A673 (cell line): Measurements from ENCODE around the gene TANC1. TPM values are rescaled to one million over a fixed set of nuclear protein-coding genes. Genes with fewer than 3 reads are reported as not detected.

Source experiments
- BruUV-seq: library from RNA; stranded (reverse); fragments of 400-500 nt; replicated peaks from 2 replicates; lab custom pipeline; 2021; lab: Mats Ljungman, UMichigan
- CTCF ChIA-PET: fragments of 300-600 bp; sonication (Branson Sonifier 250); formaldehyde crosslinking; loops from one replicate; lab custom pipeline; 2022; ENCODE audit warnings: antibody characterized with exemption; lab: Charles Lee
- POLR2A ChIA-PET: fragments of 300-600 bp; sonication (Branson Sonifier 250); formaldehyde crosslinking; loops from one replicate; lab custom pipeline; 2022; ENCODE audit warnings: antibody characterized with exemption; ENCODE audit not compliant: low non-redundant PET; lab: Charles Lee
- DNase-seq: peaks from one replicate; pipeline ENCODE4 v3.0.0-alpha.2; 2015; ENCODE audit warnings: low spot score
- H3K27ac ChIP-seq: fragments of 200-600 bp; sonication (generic); 2 replicates; pipeline ENCODE4 v1.5.1; 2016; ENCODE audit warnings: mixed run types, low read depth, mild to moderate bottlenecking, mixed read lengths, antibody characterized with exemption, low read length; ENCODE audit not compliant: poor library complexity, severe bottlenecking
- H3K27me3 ChIP-seq: fragments of 200-600 bp; sonication (generic); replicated peaks from 2 replicates; pipeline ENCODE4 v1.6.1; 2017; ENCODE audit warnings: mixed run types, low read depth, mild to moderate bottlenecking, mixed read lengths, antibody characterized with exemption, low read length; ENCODE audit not compliant: insufficient read depth, poor library complexity
- H3K36me3 ChIP-seq: fragments of 200-600 bp; sonication (generic); 2 replicates; pipeline ENCODE4 v1.6.1; 2016; ENCODE audit warnings: mixed run types, mild to moderate bottlenecking, mixed read lengths, antibody characterized with exemption, low read length; ENCODE audit not compliant: insufficient read depth, poor library complexity, severe bottlenecking
- H3K4me1 ChIP-seq: fragments of 200-600 bp; sonication (generic); 2 replicates; pipeline ENCODE4 v1.6.1; 2017; ENCODE audit warnings: mixed run types, mild to moderate bottlenecking, mixed read lengths, antibody characterized with exemption, low read length; ENCODE audit not compliant: insufficient read depth, poor library complexity, severe bottlenecking
- H3K4me3 ChIP-seq: fragments of 200-600 bp; sonication (generic); 2 replicates; pipeline ENCODE4 v1.5.1; 2016; ENCODE audit warnings: low read depth, mixed run types, mild to moderate bottlenecking, mixed read lengths, low read length; ENCODE audit not compliant: poor library complexity, severe bottlenecking
- H3K9me3 ChIP-seq: fragments of 200-600 bp; sonication (generic); 2 replicates; pipeline ENCODE4 v1.6.1; 2016; ENCODE audit warnings: mixed run types, low read depth, mild to moderate bottlenecking, mixed read lengths, antibody characterized with exemption, low read length; ENCODE audit not compliant: poor library complexity, severe bottlenecking
- EZH2 ChIP-seq: fragments of 200-600 bp; sonication (generic); IDR thresholded peaks from 2 replicates; pipeline ENCODE4 v1.6.1; 2017; ENCODE audit warnings: borderline replicate concordance, low read depth, mild to moderate bottlenecking, mixed read lengths, antibody characterized with exemption, low read length; ENCODE audit not compliant: poor library complexity, severe bottlenecking
- intact Hi-C: fragments of 100-400 bp; cut with micrococcal nuclease; formaldehyde crosslinking; loops from one replicate; pipeline ENCODE4 v1.10.0; 2022; ENCODE audit not compliant: unreplicated experiment
- total RNA-seq: library from RNA; stranded (reverse); gene quantifications from 2 replicates; pipeline ENCODE4 v1.2.3, GENCODE V29; 2021
- TF ChIP-seq, protein P1 (sequence below): fragments of 300-800, 200-600 bp; sonication (generic); conservative IDR thresholded peaks from 2 replicates; pipeline ENCODE4 v1.5.1; 2017; ENCODE audit warnings: low read depth, mild to moderate bottlenecking, antibody characterized with exemption, low read length, moderate library complexity, mixed read lengths

TANC1 gene
- total RNA-seq, 1 experiment from 2014 or later = 9.0 TPM

DNA sequence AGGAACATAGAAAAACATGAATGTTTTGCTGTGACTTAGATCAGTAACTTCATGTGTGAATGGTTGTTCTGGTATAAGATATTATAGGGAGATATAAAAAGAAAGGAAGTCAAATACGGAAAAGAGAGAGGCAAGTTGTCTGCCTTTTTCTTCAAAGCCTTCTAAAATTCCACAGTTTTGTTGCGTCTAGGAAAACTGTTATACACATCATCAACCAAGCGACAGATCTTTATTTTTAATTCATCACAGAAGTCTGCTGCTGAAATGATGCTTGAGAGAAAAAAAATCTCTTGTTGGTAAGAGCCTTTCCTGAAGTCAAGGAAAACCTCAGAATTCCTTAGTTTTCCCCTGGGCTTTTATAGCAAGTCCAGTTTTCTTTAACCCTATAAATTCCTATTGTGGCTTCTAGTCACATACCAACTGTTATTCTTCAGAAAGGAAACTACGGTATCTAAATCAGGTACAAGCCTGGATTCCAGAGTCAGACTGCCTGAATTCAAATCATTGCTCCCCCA lies 36.3 kb upstream of the TANC1 start:
- intact Hi-C loops = no loop called here
- ChIA-PET CTCF (no interaction called here), POLR2A (no interaction called here)
- Histone ChIP-seq H3K27ac (no peak overlapping the region), H3K4me1 (no peaks in the 10 kb centered on the region), H3K9me3 (no peaks in the 10 kb centered on the region), H3K36me3 (no peaks in the 10 kb centered on the region), H3K4me3 (no peak overlapping the region), H3K27me3 (no peaks in the 10 kb centered on the region)
- DNase-seq = no peak
- BruUV-seq = no TSS peak
- TF ChIP-seq, protein P1, sequence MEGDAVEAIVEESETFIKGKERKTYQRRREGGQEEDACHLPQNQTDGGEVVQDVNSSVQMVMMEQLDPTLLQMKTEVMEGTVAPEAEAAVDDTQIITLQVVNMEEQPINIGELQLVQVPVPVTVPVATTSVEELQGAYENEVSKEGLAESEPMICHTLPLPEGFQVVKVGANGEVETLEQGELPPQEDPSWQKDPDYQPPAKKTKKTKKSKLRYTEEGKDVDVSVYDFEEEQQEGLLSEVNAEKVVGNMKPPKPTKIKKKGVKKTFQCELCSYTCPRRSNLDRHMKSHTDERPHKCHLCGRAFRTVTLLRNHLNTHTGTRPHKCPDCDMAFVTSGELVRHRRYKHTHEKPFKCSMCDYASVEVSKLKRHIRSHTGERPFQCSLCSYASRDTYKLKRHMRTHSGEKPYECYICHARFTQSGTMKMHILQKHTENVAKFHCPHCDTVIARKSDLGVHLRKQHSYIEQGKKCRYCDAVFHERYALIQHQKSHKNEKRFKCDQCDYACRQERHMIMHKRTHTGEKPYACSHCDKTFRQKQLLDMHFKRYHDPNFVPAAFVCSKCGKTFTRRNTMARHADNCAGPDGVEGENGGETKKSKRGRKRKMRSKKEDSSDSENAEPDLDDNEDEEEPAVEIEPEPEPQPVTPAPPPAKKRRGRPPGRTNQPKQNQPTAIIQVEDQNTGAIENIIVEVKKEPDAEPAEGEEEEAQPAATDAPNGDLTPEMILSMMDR = no peak
- TF ChIP-seq EZH2 = no peak

DNA sequence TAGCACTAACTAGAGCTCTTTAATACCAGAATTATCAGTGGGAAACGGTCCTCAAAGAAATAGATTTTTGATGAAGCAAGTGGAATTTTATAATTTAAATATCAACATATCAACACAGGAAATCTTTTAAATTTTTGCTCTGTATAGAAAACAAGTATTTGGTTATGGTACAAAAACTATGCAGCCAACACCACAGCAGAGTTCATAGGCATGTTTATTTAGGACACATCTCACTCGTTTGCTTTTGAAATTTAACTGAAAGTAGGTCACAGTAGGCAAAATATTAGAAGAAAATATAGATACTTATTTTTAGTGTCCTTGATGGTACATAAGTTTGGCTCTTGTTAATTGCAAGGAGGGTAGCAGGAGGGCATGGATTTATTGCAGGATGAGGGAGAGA lies 34.3 kb upstream of the TANC1 start:
- POLR2A ChIA-PET = no interaction called here
- Histone ChIP-seq H3K9me3 (no peaks in the 10 kb centered on the region), H3K27me3 (no peaks in the 10 kb centered on the region), H3K27ac (no peak overlapping the region), H3K4me1 (no peaks in the 10 kb centered on the region), H3K36me3 (no peaks in the 10 kb centered on the region), H3K4me3 (no peak overlapping the region)
- no peak for DNase-seq
- no TSS peak for BruUV-seq
- TF ChIP-seq, protein P1 = no peak
- no peak for TF ChIP-seq EZH2
- intact Hi-C loops = no loop called here
- CTCF ChIA-PET = no interaction called here

DNA sequence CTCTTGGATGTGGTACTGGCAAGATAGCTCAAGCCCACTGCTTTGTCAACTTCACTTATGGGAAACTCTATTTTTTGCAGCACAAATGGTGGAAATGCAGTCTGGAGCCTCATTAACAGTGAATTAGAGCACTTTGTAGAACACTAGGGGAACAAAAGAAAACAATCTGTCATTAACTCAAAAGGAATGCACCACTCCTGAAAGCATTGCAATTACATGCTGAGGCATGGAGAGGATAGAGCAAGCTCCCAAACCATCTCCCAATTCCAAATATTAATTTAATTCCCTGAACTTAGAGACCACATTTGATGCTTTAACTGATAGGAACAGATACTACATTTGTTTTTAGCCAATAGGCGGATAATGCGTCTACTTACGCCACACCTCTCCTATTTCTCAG lies 32.8 kb upstream of the TANC1 start:
- ChIA-PET CTCF (no interaction called here), POLR2A (no interaction called here)
- Histone ChIP-seq H3K4me1 (no peaks in the 10 kb centered on the region), H3K27me3 (no peaks in the 10 kb centered on the region), H3K4me3 (no peak overlapping the region), H3K9me3 (no peaks in the 10 kb centered on the region), H3K27ac (no peak overlapping the region), H3K36me3 (no peaks in the 10 kb centered on the region)
- BruUV-seq = no TSS peak
- intact Hi-C loops = no loop called here
- TF ChIP-seq, protein P1 = no peak
- TF ChIP-seq EZH2 = no peak
- no peak for DNase-seq
